OCI-LY3 (cell line): ENCODE measurements around the gene GNPNAT1.

Experiments used
- CTCF ChIP-seq: fragments of 200-600, 300-600 bp; sonication (generic); IDR thresholded peaks from 2 replicates; pipeline ENCODE4 v1.5.1; 2014; ENCODE audit warnings: antibody characterized with exemption, low read length, low read depth
- EZH2phosphoT487 ChIP-seq: fragments of 200-600 bp; shearing (Covaris generic); IDR thresholded peaks from 2 replicates; pipeline ENCODE4 v1.6.1; 2018; ENCODE audit warnings: antibody characterized with exemption, mixed run types, low read depth

GRCh38 chr14:52824462-52824861 is 33.1 kb upstream of the GNPNAT1 start:
- TF ChIP-seq EZH2phosphoT487, result no peak
- no peak for TF ChIP-seq CTCF
